ENCODE results near the gene ERG. TPM values are rescaled to one million over a fixed set of nuclear protein-coding genes. Genes with fewer than 3 reads are reported as not detected.

ERG gene
- total RNA-seq, 3 donors from 2014 or later: 12.2 to 21.0 (median 14.0) TPM

DNA sequence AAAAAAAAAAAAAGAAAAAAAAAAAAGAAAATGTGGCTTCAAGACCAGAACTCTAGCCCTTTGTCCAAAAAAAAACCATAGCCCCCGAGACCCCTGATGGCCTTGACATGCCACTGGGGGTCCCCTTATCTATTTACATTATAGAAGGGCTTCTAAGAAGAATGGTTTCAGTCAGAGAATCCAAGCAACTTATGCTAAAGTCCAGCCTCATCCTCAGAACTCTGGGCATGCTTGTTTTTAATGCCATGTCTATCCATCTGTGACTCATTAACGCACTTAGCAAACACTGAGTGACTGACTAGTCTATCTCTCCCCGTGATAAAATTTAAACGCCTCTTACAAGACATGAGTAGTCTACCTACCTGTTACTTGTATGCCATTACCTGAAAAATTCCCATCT is 29.3 kb downstream of the ERG start:
- no peak overlapping the region for H3K27ac ChIP-seq
- H3K27me3 ChIP-seq: no peaks in the 10 kb centered on the region
- H3K9me3 ChIP-seq: no peaks in the 10 kb centered on the region
- H3K36me3 ChIP-seq: no peaks in the 10 kb centered on the region
- no peak overlapping the region for H3K4me3 ChIP-seq
- intact Hi-C loops (cut with DNase I; ENCODE audit: low total_unique reads): no loop called here
- DNase-seq (ENCODE audit: low spot score in 2 of 2): no peak
- no peaks in the 10 kb centered on the region for H3K4me1 ChIP-seq
- TF ChIP-seq POLR2A (IDR thresholded peaks at IDR 0.05) (no peak), POLR2AphosphoS5 (IDR thresholded peaks at IDR 0.05) (no peak)
- TF ChIP-seq, protein P1, sequence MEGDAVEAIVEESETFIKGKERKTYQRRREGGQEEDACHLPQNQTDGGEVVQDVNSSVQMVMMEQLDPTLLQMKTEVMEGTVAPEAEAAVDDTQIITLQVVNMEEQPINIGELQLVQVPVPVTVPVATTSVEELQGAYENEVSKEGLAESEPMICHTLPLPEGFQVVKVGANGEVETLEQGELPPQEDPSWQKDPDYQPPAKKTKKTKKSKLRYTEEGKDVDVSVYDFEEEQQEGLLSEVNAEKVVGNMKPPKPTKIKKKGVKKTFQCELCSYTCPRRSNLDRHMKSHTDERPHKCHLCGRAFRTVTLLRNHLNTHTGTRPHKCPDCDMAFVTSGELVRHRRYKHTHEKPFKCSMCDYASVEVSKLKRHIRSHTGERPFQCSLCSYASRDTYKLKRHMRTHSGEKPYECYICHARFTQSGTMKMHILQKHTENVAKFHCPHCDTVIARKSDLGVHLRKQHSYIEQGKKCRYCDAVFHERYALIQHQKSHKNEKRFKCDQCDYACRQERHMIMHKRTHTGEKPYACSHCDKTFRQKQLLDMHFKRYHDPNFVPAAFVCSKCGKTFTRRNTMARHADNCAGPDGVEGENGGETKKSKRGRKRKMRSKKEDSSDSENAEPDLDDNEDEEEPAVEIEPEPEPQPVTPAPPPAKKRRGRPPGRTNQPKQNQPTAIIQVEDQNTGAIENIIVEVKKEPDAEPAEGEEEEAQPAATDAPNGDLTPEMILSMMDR (IDR thresholded peaks at IDR 0.05): no peak

DNA sequence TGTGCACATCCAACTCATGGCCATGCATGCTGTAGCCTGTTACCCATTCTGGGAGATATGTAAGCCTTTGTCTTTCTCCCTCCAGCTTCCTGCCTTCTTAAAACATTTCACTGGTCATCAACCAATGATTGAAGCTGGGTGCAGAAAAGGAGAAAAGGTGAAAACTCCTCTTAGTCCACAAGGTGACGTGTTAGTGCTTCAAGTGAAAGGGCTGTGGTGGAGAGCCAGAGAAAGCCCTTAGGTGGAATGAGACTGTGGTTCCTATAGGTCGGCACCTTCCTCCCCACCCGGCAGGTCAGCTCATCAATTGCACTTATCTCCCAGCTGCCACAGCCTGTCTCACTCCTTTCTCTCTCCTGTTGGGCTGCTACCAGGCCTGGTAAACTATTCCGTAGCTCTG is 30.4 kb downstream of the ERG start:
- H3K4me1 ChIP-seq: no peaks in the 10 kb centered on the region
- TF ChIP-seq POLR2A (IDR thresholded peaks at IDR 0.05) (no peak), POLR2AphosphoS5 (IDR thresholded peaks at IDR 0.05) (no peak)
- TF ChIP-seq, protein P1 (IDR thresholded peaks at IDR 0.05): no peak
- no peaks in the 10 kb centered on the region for H3K9me3 ChIP-seq
- no peaks in the 10 kb centered on the region for H3K36me3 ChIP-seq
- no peak for DNase-seq (ENCODE audit: low spot score in 2 of 2)
- no peak overlapping the region for H3K27ac ChIP-seq
- H3K27me3 ChIP-seq: no peaks in the 10 kb centered on the region
- intact Hi-C loops (cut with DNase I; ENCODE audit: low total_unique reads): no loop called here
- H3K4me3 ChIP-seq: no peak overlapping the region

DNA sequence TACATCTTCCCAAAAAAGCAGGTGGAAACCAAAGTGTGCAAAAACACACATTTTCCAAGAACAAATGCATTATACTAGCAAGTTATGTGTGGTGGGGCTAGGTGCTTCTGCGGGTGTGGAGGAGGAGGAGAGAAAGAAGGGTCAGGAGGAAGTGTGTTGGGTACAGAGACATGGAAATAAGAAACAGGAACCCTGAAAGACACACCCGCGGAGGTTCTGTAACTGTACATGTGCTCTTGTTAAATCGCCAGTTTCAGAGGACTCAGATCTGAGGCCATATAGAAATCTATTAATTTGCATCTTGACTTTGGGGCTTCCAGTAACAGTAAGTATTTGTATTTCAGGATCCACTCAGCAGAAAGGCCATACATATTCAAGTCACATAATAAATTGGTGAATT is 30.9 kb downstream of the ERG start:
- Histone ChIP-seq H3K27ac (no peak overlapping the region), H3K9me3 (no peaks in the 10 kb centered on the region), H3K27me3 (no peaks in the 10 kb centered on the region), H3K36me3 (no peaks in the 10 kb centered on the region), H3K4me1 (no peaks in the 10 kb centered on the region), H3K4me3 (no peak overlapping the region)
- TF ChIP-seq POLR2A (IDR thresholded peaks at IDR 0.05): no peak
- TF ChIP-seq, protein P1 (IDR thresholded peaks at IDR 0.05): no peak
- no peak for TF ChIP-seq POLR2AphosphoS5 (IDR thresholded peaks at IDR 0.05)
- intact Hi-C loops (cut with DNase I; ENCODE audit: low total_unique reads): no loop called here
- no peak for DNase-seq (ENCODE audit: low spot score in 2 of 2)

DNA sequence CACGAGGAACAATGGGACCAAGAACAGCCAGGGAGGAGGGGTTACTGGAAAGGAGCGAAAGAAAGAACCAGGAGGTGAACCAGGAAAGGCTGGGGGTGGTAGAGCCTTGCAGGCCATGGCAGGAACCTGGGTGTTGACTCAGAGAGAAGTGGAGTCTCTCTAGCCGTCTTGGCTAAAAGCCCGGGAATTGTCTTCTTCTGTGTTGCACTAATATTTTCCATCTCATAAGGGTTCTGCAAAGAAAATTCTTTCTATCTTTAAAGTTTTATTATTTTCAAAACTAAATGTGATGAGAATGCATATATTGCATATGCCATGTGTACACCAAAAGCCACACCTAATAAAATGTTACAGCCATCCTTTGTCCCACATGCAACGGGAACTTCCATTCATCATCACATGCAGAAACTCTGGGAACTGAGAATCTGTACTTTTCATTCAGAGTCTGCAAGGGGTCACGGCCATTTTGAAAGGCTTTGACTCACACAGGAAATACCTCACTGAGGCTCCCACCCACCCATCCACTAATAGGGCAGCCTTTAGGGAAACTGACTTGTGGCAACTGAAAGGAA is 38.0 kb downstream of the ERG start:
- intact Hi-C loops (cut with DNase I; ENCODE audit: low total_unique reads): no loop called here
- DNase-seq (ENCODE audit: low spot score in 2 of 2): no peak
- H3K27me3 ChIP-seq: no peaks in the 10 kb centered on the region
- no peaks in the 10 kb centered on the region for H3K4me1 ChIP-seq
- H3K9me3 ChIP-seq: no peaks in the 10 kb centered on the region
- TF ChIP-seq POLR2A (IDR thresholded peaks at IDR 0.05) (no peak), POLR2AphosphoS5 (IDR thresholded peaks at IDR 0.05) (no peak)
- TF ChIP-seq, protein P1 (IDR thresholded peaks at IDR 0.05): no peak
- peak overlapping the region in 1 of 2 donors; percentile 55 for H3K27ac ChIP-seq
- H3K36me3 ChIP-seq: no peaks in the 10 kb centered on the region
- no peak overlapping the region for H3K4me3 ChIP-seq

DNA sequence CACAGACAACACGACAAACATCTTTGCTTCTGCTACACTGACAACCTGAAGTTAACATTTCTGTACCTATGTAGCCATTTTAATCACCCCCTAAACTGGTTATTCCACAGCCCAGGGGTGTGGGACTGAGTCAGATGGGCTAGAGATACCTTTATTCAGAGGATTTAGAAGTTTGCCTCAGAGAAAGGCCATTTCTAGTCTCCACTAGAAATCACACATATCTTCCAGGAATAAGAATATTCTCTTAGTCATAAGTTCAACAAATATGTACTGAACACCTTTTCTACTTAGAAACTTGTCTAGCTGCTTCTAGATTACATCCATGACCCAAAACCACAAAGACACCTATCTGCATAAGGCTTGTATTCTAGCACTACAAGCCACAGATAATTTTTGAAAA is 38.8 kb downstream of the ERG start:
- DNase-seq (ENCODE audit: low spot score in 2 of 2): no peak
- intact Hi-C loops (cut with DNase I; ENCODE audit: low total_unique reads): no loop called here
- no peaks in the 10 kb centered on the region for H3K36me3 ChIP-seq
- peak overlapping the region in 1 of 2 donors; percentile 55 for H3K27ac ChIP-seq
- no peaks in the 10 kb centered on the region for H3K27me3 ChIP-seq
- no peaks in the 10 kb centered on the region for H3K4me1 ChIP-seq
- H3K9me3 ChIP-seq: no peaks in the 10 kb centered on the region
- TF ChIP-seq, protein P1 (IDR thresholded peaks at IDR 0.05): no peak
- TF ChIP-seq POLR2AphosphoS5 (IDR thresholded peaks at IDR 0.05) (no peak), POLR2A (IDR thresholded peaks at IDR 0.05) (no peak)
- H3K4me3 ChIP-seq: no peak overlapping the region
